Smooth muscle cell (in vitro differentiated cells): Measurements from ENCODE around the gene DUT. TPM values are rescaled to one million over a fixed set of nuclear protein-coding genes. Genes with fewer than 3 reads are reported as not detected.
"Not testable (repeated sequence)": the region's sequence is repeated elsewhere in the genome, so short reads cannot be mapped to it uniquely, and the experiment has no call there.

Source experiments
- DNase-seq: peaks from one replicate; lab custom pipeline; 2025; ENCODE audit not compliant: unreplicated experiment; lab: John Stamatoyannopoulos, UW
- H2AFZ ChIP-seq: fragments of 200-600 bp; sonication (generic); 2 replicates; pipeline ENCODE4 v1.6.0; 2016; ENCODE audit warnings: antibody characterized with exemption, low read depth, mild to moderate bottlenecking
- H3F3A ChIP-seq: fragments of 200-600 bp; sonication (generic); 2 replicates; pipeline ENCODE4 v1.6.0; 2017; ENCODE audit warnings: antibody characterized with exemption, low read depth
- H3K27ac ChIP-seq: fragments of 200-600 bp; sonication (generic); 2 replicates; pipeline ENCODE4 v1.5.1; 2016; ENCODE audit warnings: low read depth, mild to moderate bottlenecking
- H3K27me3 ChIP-seq: fragments of 200-600 bp; sonication (generic); 2 replicates; pipeline ENCODE4 v1.6.1; 2016; ENCODE audit warnings: low read depth, mild to moderate bottlenecking
- H3K36me3 ChIP-seq: fragments of 200-600 bp; sonication (generic); 2 replicates; pipeline ENCODE4 v1.5.1; 2016; ENCODE audit warnings: low read depth
- H3K4me1 ChIP-seq: fragments of 200-600 bp; sonication (generic); 2 replicates; pipeline ENCODE4 v1.5.1; 2016; ENCODE audit warnings: low read depth
- H3K4me2 ChIP-seq: fragments of 200-600 bp; sonication (generic); 2 replicates; pipeline ENCODE4 v1.6.0; 2016; ENCODE audit warnings: mild to moderate bottlenecking
- H3K4me3 ChIP-seq: fragments of 200-600 bp; sonication (generic); 2 replicates; pipeline ENCODE4 v1.5.1; 2016; ENCODE audit warnings: mild to moderate bottlenecking
- H3K79me2 ChIP-seq: fragments of 200-600 bp; sonication (generic); 2 replicates; pipeline ENCODE4 v1.6.0; 2016; ENCODE audit warnings: low read depth, mild to moderate bottlenecking
- H3K9ac ChIP-seq: fragments of 200-600 bp; sonication (generic); 2 replicates; pipeline ENCODE4 v1.6.0; 2016; ENCODE audit warnings: low read depth
- H3K9me3 ChIP-seq: fragments of 200-600 bp; sonication (generic); replicated peaks from 2 replicates; pipeline ENCODE4 v1.5.1; 2016; ENCODE audit warnings: low read depth
- H4K20me1 ChIP-seq: fragments of 200-600 bp; sonication (generic); 2 replicates; pipeline ENCODE4 v1.6.0; 2016; ENCODE audit warnings: low read depth
- whole genome bisulfite sequencing: methylation state at CpG from one replicate; pipeline ENCODE4 v1.1.7; 2016; ENCODE audit warnings: low lambda C conversion rate; 5-methylcytosine and 5-hydroxymethylcytosine counted together
- polyA plus RNA-seq: library from polyadenylated mRNA; unstranded; fragments of >200 nt; fragmentation: Nextera tagmentation; extraction: Ambion mirVana; gene quantifications from 2 replicates; pipeline ENCODE4 v1.2.1, GENCODE V29; 2016
- total RNA-seq: library from RNA; depleted of rRNA; stranded (reverse); fragments of >200 nt; gene quantifications from 2 replicates; pipeline ENCODE4 v1.2.3, GENCODE V29; 2014
- TF ChIP-seq, protein P1 (sequence below): fragments of 200-600 bp; sonication (generic); IDR thresholded peaks from 2 replicates; pipeline ENCODE4 v1.5.1; 2017; ENCODE audit warnings: borderline replicate concordance, mild to moderate bottlenecking, antibody characterized with exemption; ENCODE audit not compliant: insufficient read depth, poor library complexity, severe bottlenecking

Gene DUT
- total and polyA plus RNA-seq, 2 experiments from 2014 or later, result 80.4 to 116 TPM

DNA sequence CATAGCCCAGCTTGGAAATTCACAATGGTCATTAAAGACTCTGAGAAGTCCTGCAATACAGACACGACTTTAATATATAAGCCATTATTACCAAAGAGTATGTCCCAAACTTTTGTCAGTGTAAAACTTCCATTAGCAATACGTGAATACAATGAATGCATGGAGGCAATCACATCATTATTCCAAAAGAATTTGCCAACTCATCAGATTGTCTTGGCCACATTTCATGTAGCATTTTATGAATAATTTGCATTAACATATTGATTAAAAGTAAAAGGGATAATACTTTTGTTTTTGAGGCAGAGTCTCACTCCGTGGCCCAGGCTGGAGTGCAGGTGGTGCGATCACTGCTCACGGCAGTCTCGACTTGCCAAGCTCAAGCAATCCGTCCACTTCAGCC is 7.9 kb upstream of the DUT start:
- Histone ChIP-seq H3F3A (no peaks in the 10 kb centered on the region), H3K27ac (no peak overlapping the region), H2AFZ (no peak overlapping the region), H3K27me3 (no peaks in the 10 kb centered on the region), H4K20me1 (no peaks in the 10 kb centered on the region), H3K4me3 (no peak overlapping the region), H3K4me2 (no peak overlapping the region), H3K36me3 (no peaks in the 10 kb centered on the region), H3K4me1 (no peaks in the 10 kb centered on the region), H3K9me3 (no peaks in the 10 kb centered on the region), H3K9ac (no peak overlapping the region), H3K79me2 (no peaks in the 10 kb centered on the region)
- DNase-seq, result no peak
- WGBS, result 96% methylated on average over 7 of the region's 7 CpGs
- TF ChIP-seq, protein P1, sequence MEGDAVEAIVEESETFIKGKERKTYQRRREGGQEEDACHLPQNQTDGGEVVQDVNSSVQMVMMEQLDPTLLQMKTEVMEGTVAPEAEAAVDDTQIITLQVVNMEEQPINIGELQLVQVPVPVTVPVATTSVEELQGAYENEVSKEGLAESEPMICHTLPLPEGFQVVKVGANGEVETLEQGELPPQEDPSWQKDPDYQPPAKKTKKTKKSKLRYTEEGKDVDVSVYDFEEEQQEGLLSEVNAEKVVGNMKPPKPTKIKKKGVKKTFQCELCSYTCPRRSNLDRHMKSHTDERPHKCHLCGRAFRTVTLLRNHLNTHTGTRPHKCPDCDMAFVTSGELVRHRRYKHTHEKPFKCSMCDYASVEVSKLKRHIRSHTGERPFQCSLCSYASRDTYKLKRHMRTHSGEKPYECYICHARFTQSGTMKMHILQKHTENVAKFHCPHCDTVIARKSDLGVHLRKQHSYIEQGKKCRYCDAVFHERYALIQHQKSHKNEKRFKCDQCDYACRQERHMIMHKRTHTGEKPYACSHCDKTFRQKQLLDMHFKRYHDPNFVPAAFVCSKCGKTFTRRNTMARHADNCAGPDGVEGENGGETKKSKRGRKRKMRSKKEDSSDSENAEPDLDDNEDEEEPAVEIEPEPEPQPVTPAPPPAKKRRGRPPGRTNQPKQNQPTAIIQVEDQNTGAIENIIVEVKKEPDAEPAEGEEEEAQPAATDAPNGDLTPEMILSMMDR, result no peak

DNA sequence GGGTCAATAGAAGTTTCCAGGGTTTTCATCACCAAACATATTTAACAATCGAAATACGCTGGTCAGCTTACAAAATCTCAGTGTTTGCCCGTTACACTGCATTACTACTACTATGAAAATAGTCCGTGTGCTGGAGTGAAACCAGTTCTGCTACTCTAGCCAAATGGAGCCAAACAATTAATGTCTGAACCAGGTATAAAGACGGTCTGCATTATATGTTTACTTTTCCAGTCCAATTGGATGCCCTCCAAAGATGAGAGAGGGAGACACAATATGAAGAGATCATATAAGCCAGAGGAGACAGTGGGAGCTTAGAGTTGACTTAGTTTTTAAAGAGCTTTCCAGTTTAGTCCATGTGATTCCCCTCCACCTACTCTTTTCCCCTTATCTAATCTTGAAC is 6.3 kb upstream of the DUT start:
- Histone ChIP-seq H3K36me3 (no peaks in the 10 kb centered on the region), H2AFZ (no peak overlapping the region), H3K9me3 (no peaks in the 10 kb centered on the region), H3K4me3 (no peak overlapping the region), H3K9ac (no peak overlapping the region), H3K4me2 (no peak overlapping the region), H3K27ac (no peak overlapping the region), H3K4me1 (peaks cover 3% of the 10 kb centered on the region), H3K79me2 (no peaks in the 10 kb centered on the region), H4K20me1 (no peaks in the 10 kb centered on the region), H3K27me3 (no peaks in the 10 kb centered on the region), H3F3A (no peaks in the 10 kb centered on the region)
- TF ChIP-seq, protein P1, result no peak
- DNase-seq, result no peak
- 74% methylated on average over 5 of the region's 5 CpGs for WGBS

DNA sequence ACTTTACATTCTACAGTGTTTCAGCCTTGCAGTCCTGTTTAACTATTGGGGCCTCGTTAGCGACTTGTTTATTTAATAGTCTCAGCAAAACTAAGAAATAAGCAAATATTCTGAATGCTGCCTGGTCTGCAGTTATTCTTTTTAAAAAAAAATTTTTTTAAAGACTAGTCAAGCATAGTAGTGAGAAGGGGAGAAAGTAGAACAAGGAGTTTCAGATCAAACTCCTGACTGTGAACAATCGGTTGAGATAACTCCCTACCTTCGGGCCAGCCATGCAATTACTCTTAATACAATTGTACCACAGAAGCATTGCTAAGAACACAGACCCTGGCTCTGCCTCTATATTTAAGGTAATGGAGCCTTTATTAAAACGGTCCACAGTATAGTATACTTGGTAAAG is 5.8 kb upstream of the DUT start:
- Histone ChIP-seq H3K27ac (no peak overlapping the region), H3F3A (no peaks in the 10 kb centered on the region), H3K4me3 (no peak overlapping the region), H3K36me3 (no peaks in the 10 kb centered on the region), H2AFZ (no peak overlapping the region), H4K20me1 (no peaks in the 10 kb centered on the region), H3K4me1 (peaks cover 7% of the 10 kb centered on the region), H3K9ac (no peak overlapping the region), H3K4me2 (no peak overlapping the region), H3K9me3 (no peaks in the 10 kb centered on the region), H3K79me2 (no peaks in the 10 kb centered on the region), H3K27me3 (no peaks in the 10 kb centered on the region)
- TF ChIP-seq, protein P1, result no peak
- 90% methylated on average over 5 of the region's 5 CpGs for WGBS
- DNase-seq, result no peak

DNA sequence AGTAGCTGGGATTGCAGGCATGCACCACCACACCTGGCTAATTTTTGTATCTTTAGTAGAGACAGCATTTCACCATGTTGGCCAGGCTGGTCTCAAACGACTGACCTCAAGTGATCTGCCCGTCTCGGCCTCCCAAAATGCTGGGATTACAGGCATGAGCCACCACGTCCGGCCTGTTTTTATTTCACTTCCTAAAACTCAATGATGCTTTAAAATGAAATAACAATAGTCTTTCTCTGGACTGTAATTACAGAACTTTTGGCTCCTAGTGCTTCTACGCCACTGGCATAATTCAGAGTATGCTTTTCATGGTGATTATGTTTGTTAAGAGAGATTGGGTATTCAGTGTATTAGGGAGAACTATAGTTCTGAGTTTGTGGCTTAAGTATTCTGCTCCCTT is 5.0 kb upstream of the DUT start:
- not testable (repeated sequence) for H3K9ac ChIP-seq

More for the DNA sequence above, 5.0 kb upstream of the DUT start:
- not testable (repeated sequence) for H3K9me3 ChIP-seq, DNase-seq, H3F3A ChIP-seq, H3K27me3 ChIP-seq, H2AFZ ChIP-seq, H3K36me3 ChIP-seq, H3K79me2 ChIP-seq, H3K4me3 ChIP-seq, H3K4me1 ChIP-seq, H3K4me2 ChIP-seq, H3K27ac ChIP-seq, H4K20me1 ChIP-seq
- WGBS, result 95% methylated on average over 6 of the region's 6 CpGs
